ENCODE results near the gene KCNF1. TPM values are rescaled to one million over a fixed set of nuclear protein-coding genes. Genes with fewer than 3 reads are reported as not detected.

KCNF1 gene
- total RNA-seq, 1 donor from 2014 or later = 0.83 TPM

GRCh38 chr2:10882568-10882967 lies 29.2 kb upstream of the KCNF1 start:
- Mint-ChIP-seq H3K4me1 (peaks cover 18% of the 10 kb centered on the region), H3K4me3 (no peak overlapping the region), H3K36me3 (no peaks in the 10 kb centered on the region), H3K27me3 (ENCODE audit: low read depth) (peaks cover 3% of the 10 kb centered on the region), H3K27ac (no peak overlapping the region), H3K9me3 (no peaks in the 10 kb centered on the region)
- no peak for DNase-seq (ENCODE audit: low spot score in 2 of 2, unreplicated experiment in 2 of 2)
- TF ChIP-seq, protein P1, sequence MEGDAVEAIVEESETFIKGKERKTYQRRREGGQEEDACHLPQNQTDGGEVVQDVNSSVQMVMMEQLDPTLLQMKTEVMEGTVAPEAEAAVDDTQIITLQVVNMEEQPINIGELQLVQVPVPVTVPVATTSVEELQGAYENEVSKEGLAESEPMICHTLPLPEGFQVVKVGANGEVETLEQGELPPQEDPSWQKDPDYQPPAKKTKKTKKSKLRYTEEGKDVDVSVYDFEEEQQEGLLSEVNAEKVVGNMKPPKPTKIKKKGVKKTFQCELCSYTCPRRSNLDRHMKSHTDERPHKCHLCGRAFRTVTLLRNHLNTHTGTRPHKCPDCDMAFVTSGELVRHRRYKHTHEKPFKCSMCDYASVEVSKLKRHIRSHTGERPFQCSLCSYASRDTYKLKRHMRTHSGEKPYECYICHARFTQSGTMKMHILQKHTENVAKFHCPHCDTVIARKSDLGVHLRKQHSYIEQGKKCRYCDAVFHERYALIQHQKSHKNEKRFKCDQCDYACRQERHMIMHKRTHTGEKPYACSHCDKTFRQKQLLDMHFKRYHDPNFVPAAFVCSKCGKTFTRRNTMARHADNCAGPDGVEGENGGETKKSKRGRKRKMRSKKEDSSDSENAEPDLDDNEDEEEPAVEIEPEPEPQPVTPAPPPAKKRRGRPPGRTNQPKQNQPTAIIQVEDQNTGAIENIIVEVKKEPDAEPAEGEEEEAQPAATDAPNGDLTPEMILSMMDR (IDR thresholded peaks at IDR 0.05; ENCODE audit: unreplicated experiment) = no peak

DNA sequence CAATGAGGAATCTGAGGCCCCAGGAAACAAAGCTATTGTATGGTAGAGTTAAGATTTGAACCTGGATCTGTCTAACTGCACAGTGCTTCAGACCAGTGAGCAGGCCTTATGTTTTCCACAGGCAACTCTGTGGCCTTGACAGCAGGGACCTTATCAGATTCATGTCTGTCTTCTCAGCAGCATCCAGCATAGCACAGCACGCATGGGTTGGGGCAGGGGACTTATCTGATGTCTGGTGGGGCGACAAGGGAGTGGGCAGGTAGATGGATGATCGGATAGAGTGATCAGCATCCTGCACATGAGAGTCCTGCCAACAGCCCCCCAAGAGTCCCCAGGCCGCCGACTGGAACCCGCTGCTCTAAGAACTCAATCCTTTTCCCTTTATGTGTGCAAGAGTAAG lies 28.7 kb upstream of the KCNF1 start:
- Mint-ChIP-seq H3K27ac (no peak overlapping the region), H3K36me3 (no peaks in the 10 kb centered on the region), H3K27me3 (ENCODE audit: low read depth) (peaks cover 2% of the 10 kb centered on the region), H3K4me3 (no peak overlapping the region), H3K9me3 (no peaks in the 10 kb centered on the region), H3K4me1 (peaks cover 19% of the 10 kb centered on the region)
- TF ChIP-seq, protein P1 (IDR thresholded peaks at IDR 0.05; ENCODE audit: unreplicated experiment) = no peak
- no peak for DNase-seq (ENCODE audit: low spot score in 2 of 2, unreplicated experiment in 2 of 2)

DNA sequence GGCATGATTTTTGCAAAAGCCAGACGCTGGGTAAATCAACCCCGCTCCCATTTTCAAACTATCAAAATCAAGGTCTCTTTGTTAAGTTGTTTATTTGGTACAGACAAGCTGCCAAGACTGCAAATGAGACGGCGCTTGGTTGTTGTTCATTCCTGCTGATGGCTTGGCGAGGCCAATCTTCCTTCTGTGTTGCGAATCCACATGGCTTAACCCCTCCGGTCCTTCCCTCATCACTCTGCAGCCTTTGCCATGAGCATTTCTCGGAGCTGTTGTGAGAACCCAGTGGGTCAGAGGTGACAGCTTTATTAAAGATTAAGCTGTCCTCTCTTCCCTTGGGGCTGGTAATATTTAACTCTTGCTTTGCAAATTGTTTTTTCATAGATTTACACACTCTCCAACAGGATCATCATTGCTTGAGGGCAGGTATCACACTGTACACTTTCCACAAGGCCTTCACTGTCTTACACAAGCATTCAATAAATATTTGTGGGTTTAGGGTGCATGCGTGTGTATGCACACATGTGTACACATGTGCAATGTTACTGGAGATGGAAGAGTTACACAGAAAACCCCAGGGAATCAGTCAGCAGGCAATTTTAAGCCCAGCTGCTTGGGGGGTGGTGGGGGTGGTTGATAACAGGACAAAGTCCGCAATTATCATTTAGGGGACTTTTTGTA lies 27.8 kb upstream of the KCNF1 start:
- no peak for DNase-seq (ENCODE audit: low spot score in 2 of 2, unreplicated experiment in 2 of 2)
- no peaks in the 10 kb centered on the region for H3K9me3 Mint-ChIP-seq
- peaks cover 19% of the 10 kb centered on the region for H3K4me1 Mint-ChIP-seq
- TF ChIP-seq, protein P1 (IDR thresholded peaks at IDR 0.05; ENCODE audit: unreplicated experiment) = no peak
- no peak overlapping the region for H3K4me3 Mint-ChIP-seq
- no peak overlapping the region for H3K27ac Mint-ChIP-seq
- H3K27me3 Mint-ChIP-seq (ENCODE audit: low read depth) = peaks cover 5% of the 10 kb centered on the region
- no peaks in the 10 kb centered on the region for H3K36me3 Mint-ChIP-seq

GRCh38 chr2:10884574-10884975 lies 27.2 kb upstream of the KCNF1 start:
- TF ChIP-seq, protein P1 (IDR thresholded peaks at IDR 0.05; ENCODE audit: unreplicated experiment) = no peak
- peaks cover 19% of the 10 kb centered on the region for H3K4me1 Mint-ChIP-seq
- peak overlapping the region; percentile 45 for H3K27ac Mint-ChIP-seq
- no peaks in the 10 kb centered on the region for H3K36me3 Mint-ChIP-seq
- peaks cover 8% of the 10 kb centered on the region for H3K27me3 Mint-ChIP-seq (ENCODE audit: low read depth)
- DNase-seq (ENCODE audit: low spot score in 2 of 2, unreplicated experiment in 2 of 2) = no peak
- no peaks in the 10 kb centered on the region for H3K9me3 Mint-ChIP-seq
- H3K4me3 Mint-ChIP-seq = no peak overlapping the region

DNA sequence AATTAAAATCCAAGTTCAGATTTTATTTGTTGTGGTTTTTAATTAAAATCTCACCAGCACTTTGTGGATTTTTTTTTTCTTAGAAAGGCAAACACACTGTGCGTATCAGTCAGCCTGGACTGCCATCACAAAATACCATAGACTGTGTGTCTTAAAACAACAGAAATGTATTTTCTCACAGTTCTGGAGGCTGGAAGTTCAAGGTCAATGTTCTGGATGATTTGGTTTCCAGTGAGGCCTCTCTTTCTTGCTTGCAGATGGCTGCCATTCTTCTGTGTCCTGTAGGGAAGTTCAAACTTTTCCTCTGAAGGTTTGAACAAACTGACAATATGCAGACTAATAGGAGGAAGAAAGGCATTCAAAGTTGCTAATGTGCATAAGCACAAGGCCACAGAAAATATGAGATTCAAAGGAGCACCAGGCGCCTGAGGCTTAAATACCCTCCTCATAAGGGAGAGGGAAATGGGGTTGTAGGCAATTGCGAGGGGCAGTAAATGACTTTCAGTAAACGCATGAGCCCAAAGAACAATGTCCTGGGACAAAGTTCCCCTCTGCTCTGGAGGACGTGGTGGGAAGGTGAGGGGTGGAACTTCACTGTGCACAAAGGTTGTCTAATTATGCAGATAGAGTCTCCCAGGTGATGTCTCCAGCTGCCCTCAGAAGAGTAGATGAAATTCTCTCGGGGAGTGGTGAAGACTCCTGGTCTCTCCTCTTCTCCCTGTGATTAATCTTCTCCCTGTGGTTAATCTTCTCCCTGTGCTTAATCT lies 26.5 kb upstream of the KCNF1 start:
- Mint-ChIP-seq H3K4me3 (no peak overlapping the region), H3K36me3 (no peaks in the 10 kb centered on the region), H3K4me1 (peaks cover 19% of the 10 kb centered on the region), H3K9me3 (no peaks in the 10 kb centered on the region), H3K27ac (peak overlapping the region; percentile 45), H3K27me3 (ENCODE audit: low read depth) (peaks cover 15% of the 10 kb centered on the region)
- TF ChIP-seq, protein P1 (IDR thresholded peaks at IDR 0.05; ENCODE audit: unreplicated experiment) = no peak
- no peak for DNase-seq (ENCODE audit: low spot score in 2 of 2, unreplicated experiment in 2 of 2)
